ENCODE results near the gene DCC.
"Not testable (repeated sequence)": the region's sequence is repeated elsewhere in the genome, so short reads cannot be mapped to it uniquely, and the experiment has no call there.

Gene DCC

GRCh38 chr18:53451902-53452301 is 1111.9 kb downstream of the DCC start:
- no peak for DNase-seq

- DNase-seq, result no peak
These were observed 1117.1 kb downstream of the DCC start for GRCh38 chr18:53457068-53457467.

GRCh38 chr18:53458268-53458667 is 1118.3 kb downstream of the DCC start:
- no peak for DNase-seq

GRCh38 chr18:53458944-53459580 is 1119.1 kb downstream of the DCC start:
- DNase-seq, result no peak

- no peak for DNase-seq
These were observed 1127.8 kb downstream of the DCC start for GRCh38 chr18:53467756-53468155.

GRCh38 chr18:53468173-53468572 is 1128.2 kb downstream of the DCC start:
- not testable (repeated sequence) for DNase-seq

- no peak for DNase-seq
These were observed 1132.5 kb downstream of the DCC start for GRCh38 chr18:53472546-53472945.

- no peak for DNase-seq
These were observed 1138.2 kb downstream of the DCC start for GRCh38 chr18:53478155-53478554.

GRCh38 chr18:53486296-53486695 is 1146.3 kb downstream of the DCC start:
- DNase-seq, result no peak

GRCh38 chr18:53489266-53489665 is 1149.3 kb downstream of the DCC start:
- DNase-seq, result no peak

GRCh38 chr18:53490019-53490418 is 1150.0 kb downstream of the DCC start:
- DNase-seq, result no peak

- no peak for DNase-seq
These were observed 1156.0 kb downstream of the DCC start for GRCh38 chr18:53496028-53496427.

- no peak for DNase-seq
These were observed 1164.0 kb downstream of the DCC start for GRCh38 chr18:53503914-53504441.

GRCh38 chr18:53508529-53508928 is 1168.5 kb downstream of the DCC start:
- DNase-seq, result no peak

GRCh38 chr18:53509886-53510285 is 1169.9 kb downstream of the DCC start:
- no peak for DNase-seq

GRCh38 chr18:53511725-53512124 is 1171.7 kb downstream of the DCC start:
- DNase-seq, result not testable (repeated sequence)

GRCh38 chr18:53521068-53521467 is 1181.1 kb downstream of the DCC start:
- DNase-seq, result no peak

GRCh38 chr18:53526101-53526870 is 1186.3 kb downstream of the DCC start:
- DNase-seq, result no peak

GRCh38 chr18:53527365-53527764 is 1187.4 kb downstream of the DCC start:
- DNase-seq, result no peak

- DNase-seq, result no peak
These were observed 1191.2 kb downstream of the DCC start for GRCh38 chr18:53531187-53531586.

GRCh38 chr18:53531896-53532295 is 1191.9 kb downstream of the DCC start:
- no peak for DNase-seq

- DNase-seq, result no peak
These were observed 1194.2 kb downstream of the DCC start for GRCh38 chr18:53534203-53534602.

GRCh38 chr18:53534695-53535094 is 1194.7 kb downstream of the DCC start:
- no peak for DNase-seq

GRCh38 chr18:53536908-53537307 is 1196.9 kb downstream of the DCC start:
- DNase-seq, result no peak

Data from NCI-H2029 treated with DMSO at 0.1 percent for 48 hours (cell line).